ENCODE measurements around the gene ASTN2. TPM values are rescaled to one million over a fixed set of nuclear protein-coding genes. Genes with fewer than 3 reads are reported as not detected.

Gene ASTN2
- total RNA-seq, 4 donors from 2014 or later: 3.0 to 7.0 (median 5.2) TPM

GRCh38 chr9:116964258-116964657, 450.6 kb downstream of the ASTN2 start:
- Histone ChIP-seq H3K4me3 (no peak overlapping the region), H3K27ac (no peak overlapping the region), H3K36me3 (no peaks in the 10 kb centered on the region), H3K9me3 (no peaks in the 10 kb centered on the region), H3K4me1 (no peaks in the 10 kb centered on the region), H3K27me3 (no peaks in the 10 kb centered on the region)
- TF ChIP-seq POLR2A (IDR thresholded peaks at IDR 0.05) (no peak), POLR2AphosphoS5 (IDR thresholded peaks at IDR 0.05) (no peak), CTCF (IDR thresholded peaks at IDR 0.05) (no peak), EP300 (IDR thresholded peaks at IDR 0.05; ENCODE audit: low read depth) (no peak)
- DNase-seq: no peak
- 54 to 81% methylated on average over 4 to 11 of the region's 11 CpGs for WGBS, 2 donors (ENCODE audit: low coverage in 1 of 2)
- in situ Hi-C loops (cut with MboI; ENCODE audit: low pct_ligation_motif_present in 1 of 4, low pct_unique_long_range_greater_than_20kb in 1 of 4, low sequenced_read_pairs in 3 of 4): no loop called here
- intact Hi-C loops (cut with DNase I; ENCODE audit: low total_unique reads): no loop called here

- H3K27ac ChIP-seq: no peak overlapping the region
- in situ Hi-C loops (cut with MboI; ENCODE audit: low pct_ligation_motif_present in 1 of 4, low pct_unique_long_range_greater_than_20kb in 1 of 4, low sequenced_read_pairs in 3 of 4): no loop called here
- WGBS, 2 donors (ENCODE audit: low coverage in 1 of 2): 15 to 23% methylated on average over 9 to 16 of the region's 16 CpGs
- intact Hi-C loops (cut with DNase I; ENCODE audit: low total_unique reads): no loop called here
- no peaks in the 10 kb centered on the region for H3K36me3 ChIP-seq
- no peaks in the 10 kb centered on the region for H3K27me3 ChIP-seq
- H3K4me1 ChIP-seq: no peaks in the 10 kb centered on the region
- TF ChIP-seq CTCF (IDR thresholded peaks at IDR 0.05) (no peak), POLR2A (IDR thresholded peaks at IDR 0.05) (no peak), EP300 (IDR thresholded peaks at IDR 0.05; ENCODE audit: low read depth) (no peak), POLR2AphosphoS5 (IDR thresholded peaks at IDR 0.05) (no peak)
- no peaks in the 10 kb centered on the region for H3K9me3 ChIP-seq
- DNase-seq: no peak
- no peak overlapping the region for H3K4me3 ChIP-seq
These were observed 455.0 kb downstream of the ASTN2 start for GRCh38 chr9:116959809-116960208.

GRCh38 chr9:116958881-116959280, 456.0 kb downstream of the ASTN2 start:
- no peak for TF ChIP-seq EP300 (IDR thresholded peaks at IDR 0.05; ENCODE audit: low read depth)
- no peak for TF ChIP-seq CTCF (IDR thresholded peaks at IDR 0.05)
- TF ChIP-seq POLR2A (IDR thresholded peaks at IDR 0.05): no peak
- TF ChIP-seq POLR2AphosphoS5 (IDR thresholded peaks at IDR 0.05): no peak
- intact Hi-C loops (cut with DNase I; ENCODE audit: low total_unique reads): no loop called here
- in situ Hi-C loops (cut with MboI; ENCODE audit: low pct_ligation_motif_present in 1 of 4, low pct_unique_long_range_greater_than_20kb in 1 of 4, low sequenced_read_pairs in 3 of 4): no loop called here
- DNase-seq: no peak
- Histone ChIP-seq H3K4me1 (no peaks in the 10 kb centered on the region), H3K27ac (no peak overlapping the region), H3K4me3 (no peak overlapping the region), H3K9me3 (no peaks in the 10 kb centered on the region), H3K27me3 (no peaks in the 10 kb centered on the region), H3K36me3 (no peaks in the 10 kb centered on the region)
- 46 to 60% methylated on average over 5 of the region's 5 CpGs for WGBS, 2 donors (ENCODE audit: low coverage in 1 of 2)

GRCh38 chr9:116954731-116955130, 460.1 kb downstream of the ASTN2 start:
- Histone ChIP-seq H3K36me3 (no peaks in the 10 kb centered on the region), H3K9me3 (no peaks in the 10 kb centered on the region), H3K27me3 (no peaks in the 10 kb centered on the region), H3K4me3 (no peak overlapping the region), H3K27ac (no peak overlapping the region), H3K4me1 (no peaks in the 10 kb centered on the region)
- in situ Hi-C loops (cut with MboI; ENCODE audit: low pct_ligation_motif_present in 1 of 4, low pct_unique_long_range_greater_than_20kb in 1 of 4, low sequenced_read_pairs in 3 of 4): no loop called here
- intact Hi-C loops (cut with DNase I; ENCODE audit: low total_unique reads): no loop called here
- DNase-seq: no peak
- TF ChIP-seq CTCF (IDR thresholded peaks at IDR 0.05) (no peak), POLR2A (IDR thresholded peaks at IDR 0.05) (no peak), EP300 (IDR thresholded peaks at IDR 0.05; ENCODE audit: low read depth) (no peak), POLR2AphosphoS5 (IDR thresholded peaks at IDR 0.05) (no peak)
- WGBS, 2 donors (ENCODE audit: low coverage in 1 of 2): 83% methylated on average over 2 of the region's 2 CpGs; no CpG with 5 or more reads in 1 of the 2 donors

Measured in transverse colon (tissue), 4 donors.